ENCODE measurements around the gene WDFY1. TPM values are rescaled to one million over a fixed set of nuclear protein-coding genes. Genes with fewer than 3 reads are reported as not detected.
A peak's percentile ranks its signal among the peaks of the same experiment; 100 is the strongest.

Gene WDFY1
- total RNA-seq, 1 donor from 2014 or later = 10.8 TPM

- DNase-seq (peak; percentile 73), ATAC-seq (ENCODE audit: poor library complexity) (peak; percentile 95)
- intact Hi-C loops (cut with DNase I) = no loop called here
These were observed 107.7 kb downstream of the WDFY1 start, which contains the start of gene AP1S3 for GRCh38 chr2:223837287-223838061. Gene AP1S3, minus strand, starts transcription at chr2:223837582. Its CDS starts 132 bp downstream, at chr2:223837450.

- no peak for ATAC-seq (ENCODE audit: poor library complexity)
- intact Hi-C loops (cut with DNase I) = no loop called here
These were observed 109.2 kb downstream of the WDFY1 start for GRCh38 chr2:223835701-223836532.

GRCh38 chr2:223834431-223834830, 110.7 kb downstream of the WDFY1 start:
- no peak for DNase-seq
- ATAC-seq (ENCODE audit: poor library complexity) = no peak
- intact Hi-C loops (cut with DNase I) = no loop called here

More at GRCh38 chr2:223835701-223836532, 109.2 kb downstream of the WDFY1 start:
- DNase-seq = no peak

- DNase-seq (no peak), ATAC-seq (ENCODE audit: poor library complexity) (peak; percentile 41)
- intact Hi-C loops (cut with DNase I) = no loop called here
These were observed 112.8 kb downstream of the WDFY1 start for GRCh38 chr2:223832241-223832903.

GRCh38 chr2:223829128-223829527, 116.0 kb downstream of the WDFY1 start:
- DNase-seq (no peak), ATAC-seq (ENCODE audit: poor library complexity) (no peak)
- intact Hi-C loops (cut with DNase I) = no loop called here

- intact Hi-C loops (cut with DNase I) = no loop called here
- DNase-seq = no peak
- no peak for ATAC-seq (ENCODE audit: poor library complexity)
These were observed 116.8 kb downstream of the WDFY1 start for GRCh38 chr2:223828314-223828713.

- DNase-seq (no peak), ATAC-seq (ENCODE audit: poor library complexity) (no peak)
- intact Hi-C loops (cut with DNase I) = no loop called here
These were observed 118.1 kb downstream of the WDFY1 start for GRCh38 chr2:223826995-223827394.

Other genes with a start within 250 kb of the WDFY1 start
- 0.16 TPM for gene AP1S3, start 107.8 kb downstream of the WDFY1 start, total RNA-seq
- gene MRPL44, start 12.1 kb upstream of the WDFY1 start, total RNA-seq = 33.9 TPM
- 6.0 TPM for gene SERPINE2, start 94.0 kb upstream of the WDFY1 start, total RNA-seq